C4-2B (cell line): ENCODE results near the gene TMEM266.

Source experiments
- CTCF ChIP-seq: fragments of 450-650 bp; conservative IDR thresholded peaks from 2 replicates; pipeline ENCODE4 v1.5.1; 2017; ENCODE audit warnings: mild to moderate bottlenecking
- ZFX ChIP-seq: fragments of 450-650 bp; IDR thresholded peaks from 2 replicates; pipeline ENCODE4 v1.6.1; 2017

GRCh38 chr15:76196269-76197231 lies 136.8 kb downstream of the TMEM266 start:
- TF ChIP-seq CTCF, result no peak
- peak; percentile 19; the same call in 1 of the 2 replicates for TF ChIP-seq ZFX
